Aorta (tissue), 5 donors: ENCODE measurements around the gene ECM1. TPM values are rescaled to one million over a fixed set of nuclear protein-coding genes. Genes with fewer than 3 reads are reported as not detected.

Source experiments
- ATAC-seq: fragments of 200-7000 bp; cut with Tn5 transposase; one replicate; pipeline ENCODE4 v1.9.1; 2022; ENCODE audit warnings: moderate library complexity; ENCODE audit not compliant: low FRiP score
- DNase-seq, 2 donors: peaks; one replicate each; pipeline ENCODE4 v3.0.0-alpha.2; 2020
- H3K27ac ChIP-seq, 2 donors: one replicate each; pipeline ENCODE4 v1.5.1; 2013; ENCODE audit warnings: low read length in 2 of 2, mild to moderate bottlenecking in 2 of 2, moderate library complexity in 2 of 2, control low read depth in 1 of 2, inconsistent platforms in 1 of 2, low read depth in 1 of 2
- H3K27me3 ChIP-seq, 2 donors: one replicate each; pipeline ENCODE4 v1.6.1; 2013; ENCODE audit warnings: control low read depth in 1 of 2, low read length in 1 of 2, mild to moderate bottlenecking in 1 of 2, moderate library complexity in 1 of 2; ENCODE audit not compliant: insufficient read depth in 2 of 2, control insufficient read depth in 1 of 2
- H3K36me3 ChIP-seq, 2 donors: one replicate each; pipeline ENCODE4 v1.6.1; 2013; ENCODE audit warnings: control low read depth in 1 of 2, low read length in 1 of 2, mild to moderate bottlenecking in 1 of 2; ENCODE audit not compliant: insufficient read depth in 2 of 2, control insufficient read depth in 1 of 2
- H3K4me1 ChIP-seq, 2 donors: one replicate each; pipeline ENCODE4 v1.6.1; 2013; ENCODE audit warnings: low read length in 2 of 2, control low read depth in 1 of 2, mild to moderate bottlenecking in 1 of 2, moderate library complexity in 1 of 2; ENCODE audit not compliant: insufficient read depth in 2 of 2, control insufficient read depth in 1 of 2
- H3K4me3 ChIP-seq, 2 donors: one replicate each; pipeline ENCODE4 v1.5.1; 2013; ENCODE audit warnings: low read length in 2 of 2, control low read depth in 1 of 2, mild to moderate bottlenecking in 1 of 2
- H3K9me3 ChIP-seq: one replicate; pipeline ENCODE4 v1.6.1; 2013; ENCODE audit warnings: mild to moderate bottlenecking, low read length; ENCODE audit not compliant: control insufficient read depth
- WGBS, 2 donors: extraction: QIAGEN DNeasy Blood & Tissue Kit; methylation state at CpG; one replicate each; pipeline ENCODE4 v1.1.7; 2013; 5-methylcytosine and 5-hydroxymethylcytosine counted together
- intact Hi-C, 2 donors: fragments of 100-400 bp; cut with DNase I; formaldehyde crosslinking; loops; one replicate each; pipeline versions ENCODE4 v1.14.2 to v1.15.0; 2022
- polyA plus RNA-seq, 2 donors: library from polyadenylated mRNA; stranded (reverse); fragments of 200-250 nt; gene quantifications; one replicate each; pipeline ENCODE4 v1.2.3, GENCODE V29; 2013
- total RNA-seq, 2 donors: library from RNA; stranded (reverse); fragmentation: NEBNext Ultra II Directional; extraction: Animal tissue kit (Norgen Biotek cat#: 25700); gene quantifications; one replicate each; pipeline ENCODE4 v1.2.1, GENCODE V29; 2021
- donor health status: healthy with polysubstance abuse.
- donor health status: Bipolar disorder and iron deficiency.
- donor health status: DM: no; HTN: no; CAD: no.
- donor health status: DM: no; HTN: no; CAD: no.
- donor health status: DM: yes; HTN: yes; CAD: no.

ECM1 gene
- total and polyA plus RNA-seq, 4 donors, result 8.1 to 57.6 (median 29.4) TPM

GRCh38 chr1:150498342-150498741, 9.6 kb upstream of the ECM1 start:
- no peak for DNase-seq
- peaks cover 0 to 4% of the 10 kb centered on the region in 2 donors for H3K36me3 ChIP-seq
- no peak overlapping the region for H3K4me3 ChIP-seq
- H3K9me3 ChIP-seq, result no peaks in the 10 kb centered on the region
- H3K4me1 ChIP-seq, result no peaks in the 10 kb centered on the region
- no peak for ATAC-seq
- WGBS, 2 donors, result 96 to 98% methylated on average over 10 of the region's 10 CpGs
- H3K27ac ChIP-seq, result no peak overlapping the region
- intact Hi-C loops, result no loop called here
- no peaks in the 10 kb centered on the region for H3K27me3 ChIP-seq

GRCh38 chr1:150505431-150505830, 2.5 kb upstream of the ECM1 start:
- Histone ChIP-seq H3K4me3 (no peak overlapping the region), H3K36me3 (peaks cover 2 to 7% of the 10 kb centered on the region in 2 donors), H3K27ac (no peak overlapping the region), H3K27me3 (no peaks in the 10 kb centered on the region), H3K4me1 (no peaks in the 10 kb centered on the region), H3K9me3 (no peaks in the 10 kb centered on the region)
- DNase-seq (peak in 1 of 2 donors; percentile 51), ATAC-seq (no peak)
- WGBS, 2 donors, result 83 to 88% methylated on average over 6 of the region's 6 CpGs
- intact Hi-C loops, result loop anchor here in 1 of 2 donors (5.0 kb wide), 1 partner anchor 33 kb away; no protein-coding TSS in a partner anchor

DNA sequence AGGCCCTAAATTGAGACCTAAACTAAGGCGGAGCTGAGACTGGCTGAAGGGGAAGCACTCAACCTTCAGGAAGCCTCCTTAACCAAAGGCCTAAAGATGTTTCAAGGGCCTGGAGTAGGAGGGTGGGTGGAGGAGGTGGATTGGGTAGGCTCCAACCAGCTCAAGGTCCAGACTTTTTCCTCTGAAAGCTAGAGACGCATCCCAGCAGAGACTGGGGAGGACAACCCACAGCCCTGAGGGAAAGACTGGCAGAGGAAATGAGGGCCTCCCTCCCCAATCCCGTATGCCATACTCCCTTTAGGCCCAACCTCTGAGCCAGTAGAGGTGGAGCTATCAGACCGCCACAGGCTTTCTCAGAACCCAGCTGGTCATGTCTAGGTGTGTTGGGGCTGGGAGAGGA, 1.1 kb downstream of the ECM1 start:
- Histone ChIP-seq H3K36me3 (peaks cover 2 to 7% of the 10 kb centered on the region in 2 donors), H3K4me3 (no peak overlapping the region), H3K9me3 (no peaks in the 10 kb centered on the region), H3K27me3 (no peaks in the 10 kb centered on the region), H3K4me1 (no peaks in the 10 kb centered on the region), H3K27ac (no peak overlapping the region)
- no peak for ATAC-seq
- 79 to 87% methylated on average over 4 of the region's 4 CpGs for WGBS, 2 donors
- intact Hi-C loops, result loop anchor here in 1 of 2 donors (5.0 kb wide), 1 partner anchor 37 kb away; no protein-coding TSS in a partner anchor
- DNase-seq, result peak in 1 of 2 donors; percentile 8

- ATAC-seq, result no peak
- H3K9me3 ChIP-seq, result no peaks in the 10 kb centered on the region
- H3K36me3 ChIP-seq, result no peaks in the 10 kb centered on the region
- no peak overlapping the region for H3K27ac ChIP-seq
- intact Hi-C loops, result no loop called here
- 94 to 95% methylated on average over 12 of the region's 12 CpGs for whole genome bisulfite sequencing, 2 donors
- H3K4me1 ChIP-seq, result no peaks in the 10 kb centered on the region
- no peaks in the 10 kb centered on the region for H3K27me3 ChIP-seq
- no peak overlapping the region for H3K4me3 ChIP-seq
- DNase-seq, result peak in 1 of 2 donors; percentile 70
These were observed 3.6 kb downstream of the ECM1 start for GRCh38 chr1:150511551-150511950.

GRCh38 chr1:150511985-150512660, 4.2 kb downstream of the ECM1 start:
- no peaks in the 10 kb centered on the region for H3K27me3 ChIP-seq
- no peaks in the 10 kb centered on the region for H3K36me3 ChIP-seq
- H3K27ac ChIP-seq, result no peak overlapping the region
- H3K9me3 ChIP-seq, result no peaks in the 10 kb centered on the region
- intact Hi-C loops, result no loop called here
- DNase-seq, result peak in 1 of 2 donors; percentile 57
- ATAC-seq, result no peak
- 89 to 93% methylated on average over 17 of the region's 17 CpGs for WGBS, 2 donors
- no peak overlapping the region for H3K4me3 ChIP-seq
- H3K4me1 ChIP-seq, result no peaks in the 10 kb centered on the region

- Histone ChIP-seq H3K4me1 (no peaks in the 10 kb centered on the region), H3K4me3 (no peak overlapping the region), H3K27me3 (no peaks in the 10 kb centered on the region), H3K27ac (no peak overlapping the region), H3K9me3 (no peaks in the 10 kb centered on the region), H3K36me3 (no peaks in the 10 kb centered on the region)
- WGBS, 2 donors, result 85 to 93% methylated on average over 2 of the region's 2 CpGs
- ATAC-seq (no peak), DNase-seq (no peak)
- intact Hi-C loops, result no loop called here
These were observed 4.9 kb downstream of the ECM1 start for GRCh38 chr1:150512846-150513245.

DNA sequence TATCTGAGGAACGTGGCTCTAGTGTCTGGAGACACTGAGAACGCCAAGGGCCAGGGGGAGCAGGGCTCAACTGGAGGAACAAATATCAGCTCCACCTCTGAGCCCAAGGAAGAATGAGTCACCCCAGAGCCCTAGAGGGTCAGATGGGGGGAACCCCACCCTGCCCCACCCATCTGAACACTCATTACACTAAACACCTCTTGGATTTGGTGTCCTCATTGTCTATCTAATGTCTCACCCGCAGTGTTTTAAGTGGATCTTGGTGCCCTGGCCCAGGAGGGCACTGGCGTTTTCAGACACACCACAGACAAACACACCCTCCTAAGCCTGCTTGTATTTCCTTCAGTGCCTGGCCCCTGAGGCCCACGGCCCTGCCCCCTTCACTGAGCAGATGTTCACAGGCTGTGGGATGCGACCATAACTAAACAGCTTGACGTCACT, 5.5 kb downstream of the ECM1 start:
- H3K4me1 ChIP-seq, result no peaks in the 10 kb centered on the region
- H3K36me3 ChIP-seq, result no peaks in the 10 kb centered on the region
- ATAC-seq, result no peak
- H3K27me3 ChIP-seq, result no peaks in the 10 kb centered on the region
- DNase-seq, result peak in 1 of 2 donors; percentile 42
- WGBS, 2 donors, result 92% methylated on average over 7 of the region's 7 CpGs
- intact Hi-C loops, result no loop called here
- no peak overlapping the region for H3K4me3 ChIP-seq
- no peak overlapping the region for H3K27ac ChIP-seq
- H3K9me3 ChIP-seq, result no peaks in the 10 kb centered on the region

DNA sequence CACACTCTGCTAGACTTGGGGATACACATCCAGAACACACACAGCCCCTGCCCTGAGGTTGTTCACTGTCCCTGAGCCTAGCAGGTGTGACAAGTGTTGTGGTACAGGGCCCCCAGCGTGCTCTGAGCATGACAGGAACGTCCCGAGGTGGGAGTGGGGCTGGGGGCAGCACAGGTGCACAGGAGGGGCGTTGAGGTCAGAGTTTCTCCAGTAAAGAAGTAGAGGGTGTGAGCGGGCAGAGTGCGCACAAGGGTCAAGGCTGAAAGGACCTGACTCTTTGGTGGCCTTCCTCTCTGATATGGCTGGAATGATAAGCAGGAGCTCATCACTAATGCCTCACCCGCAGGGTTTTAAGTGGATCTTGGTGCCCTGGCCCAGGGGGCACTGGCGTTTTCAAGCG, 6.4 kb downstream of the ECM1 start:
- H3K4me3 ChIP-seq, result no peak overlapping the region
- no peaks in the 10 kb centered on the region for H3K36me3 ChIP-seq
- DNase-seq, result no peak
- H3K9me3 ChIP-seq, result no peaks in the 10 kb centered on the region
- no peak for ATAC-seq
- WGBS, 2 donors, result 94 to 95% methylated on average over 9 of the region's 9 CpGs
- intact Hi-C loops, result no loop called here
- no peaks in the 10 kb centered on the region for H3K4me1 ChIP-seq
- H3K27me3 ChIP-seq, result no peaks in the 10 kb centered on the region
- H3K27ac ChIP-seq, result no peak overlapping the region

- Histone ChIP-seq H3K9me3 (no peaks in the 10 kb centered on the region), H3K36me3 (no peaks in the 10 kb centered on the region), H3K4me1 (no peaks in the 10 kb centered on the region), H3K27me3 (no peaks in the 10 kb centered on the region), H3K27ac (peak overlapping the region in 1 of 2 donors; percentile 45), H3K4me3 (peak overlapping the region; percentile 29 to 31)
- WGBS, 2 donors, result 16 to 22% methylated on average over 21 of the region's 21 CpGs
- ATAC-seq (no peak), DNase-seq (no peak)
- intact Hi-C loops, result loop anchor here in 1 of 2 donors (5.0 kb wide), 1 partner anchor 43 kb away; no protein-coding TSS in a partner anchor
These were observed 7.0 kb downstream of the ECM1 start for GRCh38 chr1:150514913-150515327.
